HG03354 (cell line): ENCODE results near the gene UBQLNL.

Source experiments
- ATAC-seq: cut with Tn5 transposase; IDR thresholded peaks from one replicate; pipeline ENCODE4 v1.9.1; 2021; ENCODE audit warnings: mild to moderate bottlenecking; ENCODE audit not compliant: unreplicated experiment, poor library complexity, severe bottlenecking

Gene UBQLNL

DNA sequence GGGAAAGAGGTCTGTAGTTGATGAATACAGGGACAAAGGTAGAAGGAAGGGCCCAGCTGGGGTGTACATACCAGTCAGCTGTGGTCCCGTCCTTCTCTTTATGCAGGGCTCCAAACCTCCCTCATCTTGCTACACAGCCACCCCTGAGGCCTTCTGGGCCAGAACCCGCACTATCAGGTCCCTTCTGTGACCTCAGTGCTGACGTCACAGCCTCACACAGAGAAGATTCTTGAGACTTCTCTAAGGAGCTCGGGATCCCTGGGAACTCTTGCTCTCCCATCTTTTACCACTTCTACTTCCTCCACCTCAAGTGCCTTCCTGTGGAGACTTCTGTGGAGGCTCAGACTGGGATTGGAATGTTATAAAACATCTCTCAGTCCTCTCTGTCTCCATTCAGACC, 6.7 kb downstream of the UBQLNL start, which contains the start of gene UBQLN3:
TSS of gene UBQLN3 (minus strand) at position 155 of the 400 bp plus-strand sequence. CDS start 399 bp downstream, outside the sequence.
- no peak for ATAC-seq

DNA sequence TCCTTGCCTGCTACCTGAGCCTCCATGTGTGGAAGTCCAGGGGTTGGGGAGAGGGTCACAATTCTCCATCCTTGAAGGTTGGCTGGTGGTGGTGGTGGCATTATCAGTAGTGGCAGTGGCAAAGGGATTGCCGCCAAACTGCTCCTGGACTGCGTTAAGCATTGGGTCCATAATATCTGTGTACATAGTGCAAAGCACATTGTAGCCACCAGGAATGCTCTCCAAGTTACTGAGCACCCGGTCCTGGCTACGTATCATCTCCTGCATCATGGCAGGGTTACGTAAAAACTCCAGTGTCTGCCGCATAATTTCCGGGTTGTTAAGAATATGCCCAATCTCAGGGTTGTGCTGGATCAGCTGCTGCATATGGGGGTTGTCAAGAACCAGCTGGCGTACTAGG, 7.9 kb downstream of the UBQLNL start:
- ATAC-seq = no peak

DNA sequence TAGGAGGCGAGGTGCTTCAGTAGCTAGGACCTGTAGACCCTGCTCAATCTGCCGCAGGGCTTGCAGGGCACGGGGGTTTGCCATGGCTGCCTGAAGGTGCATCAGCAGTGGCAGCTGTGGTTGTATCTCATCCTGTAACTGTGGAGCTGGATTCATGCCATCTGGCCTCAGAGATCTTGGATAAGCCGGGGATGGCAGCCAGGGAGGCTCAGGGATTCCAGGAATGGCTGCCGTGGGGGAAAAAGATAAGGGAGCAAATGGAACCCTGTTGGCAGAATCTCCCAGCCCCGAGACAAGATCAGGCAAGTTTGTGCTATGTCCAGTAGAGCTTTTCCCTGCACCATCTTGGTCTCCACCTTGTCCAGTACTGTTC, 8.6 kb downstream of the UBQLNL start:
- no peak for ATAC-seq

DNA sequence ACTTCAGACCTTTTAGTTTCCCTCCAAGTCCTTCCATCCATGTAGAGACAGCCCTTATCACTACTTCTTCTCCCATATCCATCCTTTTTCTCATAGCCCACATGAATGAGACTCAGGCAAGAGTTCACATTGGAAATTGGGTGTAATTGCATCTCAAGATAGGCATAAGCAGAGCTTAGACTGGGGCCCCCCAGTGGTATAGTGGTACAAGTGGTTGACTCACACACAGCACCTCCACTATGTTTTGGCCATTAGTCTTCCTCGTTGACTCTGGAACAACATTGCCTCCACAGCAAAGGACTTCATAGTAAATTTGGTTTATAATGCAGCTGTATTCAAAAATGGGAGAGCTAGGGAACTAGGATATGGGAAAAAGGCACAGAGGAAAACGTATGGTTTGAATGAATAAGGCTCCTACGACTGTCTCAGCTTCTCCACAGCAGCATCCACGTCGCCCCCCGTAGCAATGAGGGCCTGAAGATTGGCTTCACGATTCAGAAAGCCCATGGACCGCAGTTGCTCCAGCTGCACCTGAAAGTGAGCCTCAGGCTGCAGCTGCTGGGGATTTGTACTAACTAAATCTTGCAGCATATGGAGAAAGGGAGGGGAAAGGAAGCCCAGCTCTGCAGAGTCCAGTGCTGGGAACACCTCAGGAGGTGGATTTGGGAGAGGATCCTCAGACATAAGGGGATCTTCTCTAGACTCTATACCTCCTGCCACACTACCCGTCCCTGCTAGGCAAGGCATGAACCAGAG, 9.1 kb downstream of the UBQLNL start:
- ATAC-seq = no peak

DNA sequence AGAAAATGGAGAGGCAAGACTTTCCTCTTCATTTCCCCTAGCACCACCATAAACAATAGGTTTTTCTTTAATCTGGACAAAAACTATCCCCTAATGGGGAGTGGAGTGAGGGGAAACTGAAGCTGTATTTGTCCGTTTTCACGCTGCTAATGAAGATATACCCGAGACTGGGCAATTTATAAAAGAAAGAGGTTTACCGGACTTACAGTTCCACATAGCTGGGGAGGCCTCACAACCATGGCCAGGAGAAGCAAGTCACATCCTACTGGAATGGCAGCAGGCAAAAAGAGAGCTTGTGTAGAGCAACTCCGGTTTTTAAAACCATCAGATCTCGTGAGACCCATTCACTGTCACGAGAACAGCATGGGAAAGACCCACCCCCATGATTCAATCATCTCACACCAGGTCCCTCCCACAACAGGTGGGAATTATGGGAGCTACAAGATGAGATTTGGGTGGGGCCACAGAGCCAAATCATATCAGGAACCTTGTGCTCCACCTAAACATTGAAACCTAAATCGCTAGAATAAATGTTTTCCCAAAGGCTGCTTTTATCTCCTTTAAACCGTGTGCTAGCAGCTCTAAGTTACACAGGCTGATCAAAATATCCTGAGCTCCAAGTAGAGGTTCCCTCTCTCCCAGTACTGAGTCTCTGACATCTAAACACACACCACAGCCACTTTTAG, 11.0 kb downstream of the UBQLNL start:
- ATAC-seq = no peak

DNA sequence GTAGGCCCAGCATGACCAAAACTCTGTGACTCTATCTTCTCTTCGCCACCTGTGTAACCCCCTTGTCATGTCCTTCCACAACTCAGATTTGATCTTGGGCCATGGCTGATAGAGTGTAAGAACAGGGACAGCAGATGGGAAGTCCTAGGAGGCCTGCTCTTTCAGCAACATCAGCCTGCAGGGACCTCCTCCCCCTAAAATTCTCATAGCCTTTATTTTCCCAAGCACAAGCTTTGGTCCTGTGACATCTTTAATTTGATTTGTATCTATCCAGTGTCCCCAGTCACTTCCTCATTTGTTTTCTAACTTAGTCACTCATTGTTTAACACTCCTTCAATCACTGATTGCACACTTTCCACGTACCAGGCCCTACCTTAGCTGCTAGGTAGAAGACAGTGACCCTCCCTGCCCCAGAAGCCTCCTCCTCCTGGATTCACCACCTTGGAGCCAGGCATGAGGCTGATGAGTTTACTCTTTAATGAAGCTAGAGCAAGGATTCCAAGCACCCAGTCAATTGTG, 12.0 kb downstream of the UBQLNL start:
- ATAC-seq = no peak

DNA sequence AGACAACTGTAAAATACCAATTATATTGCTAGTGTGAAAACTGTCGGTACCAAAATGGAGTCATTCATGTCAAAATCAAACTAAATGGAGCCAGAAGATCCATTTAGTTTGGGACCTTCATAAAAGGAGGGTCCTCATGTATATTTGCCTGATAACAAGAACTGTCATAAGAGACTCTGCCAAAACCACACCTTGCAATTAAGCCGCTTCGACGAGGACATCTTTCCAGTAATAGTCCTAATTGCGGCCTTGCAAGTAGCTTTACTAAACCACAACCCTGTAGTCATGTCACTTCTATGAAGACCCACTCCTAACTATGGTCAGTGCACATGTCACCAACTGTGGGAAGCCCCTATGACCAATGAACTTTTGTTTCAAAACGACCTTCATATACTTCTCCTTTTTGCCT, 16.1 kb downstream of the UBQLNL start:
- ATAC-seq = no peak

DNA sequence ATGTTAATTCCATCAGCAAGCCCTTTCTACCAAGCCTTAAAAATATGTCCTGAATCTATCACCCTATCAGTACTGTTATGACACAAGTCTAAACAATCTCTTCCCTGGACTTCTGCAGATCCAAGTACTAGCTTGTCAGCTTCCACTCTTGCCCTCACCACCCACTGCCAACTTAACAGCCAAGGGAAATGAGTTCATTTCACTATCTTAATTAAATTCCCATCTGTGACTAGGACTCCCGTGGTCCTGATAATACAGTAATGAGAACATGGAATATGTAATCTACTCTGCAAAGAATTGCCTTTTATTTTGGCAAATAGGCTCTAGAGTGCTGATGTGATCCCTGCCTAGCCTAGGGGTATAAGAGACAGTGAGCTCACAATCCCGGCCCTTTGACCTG, 16.8 kb downstream of the UBQLNL start:
- no peak for ATAC-seq

DNA sequence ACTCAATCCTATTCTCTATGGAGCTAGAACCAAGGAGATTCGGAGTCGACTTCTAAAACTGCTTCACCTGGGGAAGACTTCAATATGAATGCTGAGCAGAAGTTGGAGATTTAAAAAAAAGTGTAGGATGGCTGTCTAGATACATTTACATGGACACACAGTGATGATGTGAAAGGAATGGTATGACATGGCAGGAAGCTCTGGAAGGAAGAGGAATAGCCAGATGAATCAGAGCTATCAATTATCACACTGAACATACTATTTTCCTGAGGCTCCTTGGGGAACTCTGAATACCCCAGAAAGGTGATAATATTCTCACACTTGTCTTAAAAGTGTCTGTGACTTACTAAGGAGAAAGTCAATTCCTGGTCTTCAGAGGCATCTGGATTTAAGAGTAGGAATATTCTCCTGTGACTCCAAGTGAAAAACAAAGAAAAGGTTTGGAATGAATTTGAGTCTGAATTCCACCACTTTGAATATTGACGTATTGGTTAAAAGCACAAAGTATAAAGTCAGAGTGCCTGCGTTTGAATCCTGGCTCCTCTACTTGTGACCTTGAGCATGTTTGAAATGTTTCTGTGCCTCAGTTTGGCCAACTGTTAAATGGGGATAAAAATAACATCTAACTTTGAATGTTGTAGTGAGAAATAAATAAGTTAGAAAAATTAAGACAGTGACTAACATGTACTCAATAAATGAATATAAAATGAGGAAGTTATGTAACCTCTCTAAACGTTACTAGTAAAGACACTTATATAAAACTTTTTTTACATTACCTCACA, 26.7 kb downstream of the UBQLNL start:
- ATAC-seq = no peak

DNA sequence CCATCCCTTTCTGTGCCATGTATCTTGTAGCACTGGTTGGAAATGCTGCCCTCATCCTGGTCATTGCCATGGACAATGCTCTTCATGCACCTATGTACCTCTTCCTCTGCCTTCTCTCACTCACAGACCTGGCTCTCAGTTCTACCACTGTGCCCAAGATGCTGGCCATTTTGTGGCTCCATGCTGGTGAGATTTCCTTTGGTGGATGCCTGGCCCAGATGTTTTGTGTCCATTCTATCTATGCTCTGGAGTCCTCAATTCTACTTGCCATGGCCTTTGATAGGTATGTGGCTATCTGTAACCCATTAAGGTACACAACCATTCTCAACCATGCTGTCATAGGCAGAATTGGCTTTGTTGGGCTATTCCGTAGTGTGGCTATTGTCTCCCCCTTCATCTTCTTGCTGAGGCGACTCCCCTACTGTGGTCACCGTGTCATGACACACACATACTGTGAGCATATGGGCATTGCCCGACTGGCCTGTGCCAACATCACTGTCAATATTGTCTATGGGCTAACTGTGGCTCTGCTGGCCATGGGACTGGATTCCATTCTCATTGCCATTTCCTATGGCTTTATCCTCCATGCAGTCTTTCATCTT, 27.6 kb downstream of the UBQLNL start:
- no peak for ATAC-seq

DNA sequence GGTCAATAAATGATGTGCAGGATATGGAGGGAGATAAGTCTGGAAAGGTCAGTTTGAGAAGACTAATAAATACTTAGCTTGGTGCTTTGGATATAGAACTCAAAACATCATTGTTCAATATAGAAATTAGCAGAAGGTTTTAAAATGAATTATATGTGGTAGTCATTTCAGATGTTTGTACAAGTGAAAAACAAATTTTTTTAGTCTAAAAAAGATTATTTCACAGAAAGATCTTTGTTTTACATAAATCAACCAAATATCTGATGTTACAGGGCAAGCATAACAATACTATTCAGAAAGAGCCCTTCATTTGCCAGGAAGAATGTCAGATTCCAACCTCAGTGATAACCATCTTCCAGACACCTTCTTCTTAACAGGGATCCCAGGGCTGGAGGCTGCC, 28.1 kb downstream of the UBQLNL start, which contains the start of gene OR52D1:
TSS of gene OR52D1 (plus strand) at position 301 of the 400 bp plus-strand sequence. CDS start at position 323, 22 bp downstream.
- no peak for ATAC-seq

DNA sequence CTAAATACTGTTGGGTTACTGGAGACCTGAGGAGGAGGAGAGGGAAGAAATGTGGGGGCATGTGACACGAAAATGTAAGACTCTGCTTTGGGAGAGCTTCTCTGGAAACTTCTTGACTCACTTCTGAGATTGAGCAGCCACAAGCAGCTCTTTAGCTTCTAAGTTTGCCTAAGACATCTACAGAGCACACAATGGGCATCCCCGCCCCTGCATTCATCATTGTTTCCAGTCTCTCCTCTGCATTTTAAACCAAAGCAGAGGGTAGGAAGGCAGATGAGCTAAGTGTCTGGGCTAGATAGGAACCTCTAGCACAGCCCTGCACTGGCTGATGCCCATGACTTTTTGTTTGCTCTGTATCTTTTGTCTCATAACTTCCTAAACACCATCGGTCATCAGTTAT, 30.1 kb downstream of the UBQLNL start:
- ATAC-seq = no peak

DNA sequence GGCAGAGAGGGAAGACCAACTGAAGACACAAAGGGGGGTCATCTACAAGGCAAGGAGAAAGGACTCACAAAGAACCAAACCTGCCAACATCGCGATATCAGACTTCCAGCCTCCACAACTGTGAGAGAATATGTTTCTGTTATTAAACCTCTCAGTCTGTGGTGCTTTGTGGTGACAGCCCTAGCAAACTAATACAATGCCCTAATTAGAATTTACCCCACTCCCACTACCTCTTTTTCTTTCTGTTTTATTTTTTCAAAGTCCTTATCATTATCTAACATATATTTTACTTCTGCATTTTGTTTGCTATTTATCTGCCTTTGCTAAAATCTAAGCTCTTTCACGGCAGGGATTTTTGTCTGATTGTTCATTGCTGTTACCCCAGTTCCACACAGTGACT, 30.5 kb downstream of the UBQLNL start:
- no peak for ATAC-seq

DNA sequence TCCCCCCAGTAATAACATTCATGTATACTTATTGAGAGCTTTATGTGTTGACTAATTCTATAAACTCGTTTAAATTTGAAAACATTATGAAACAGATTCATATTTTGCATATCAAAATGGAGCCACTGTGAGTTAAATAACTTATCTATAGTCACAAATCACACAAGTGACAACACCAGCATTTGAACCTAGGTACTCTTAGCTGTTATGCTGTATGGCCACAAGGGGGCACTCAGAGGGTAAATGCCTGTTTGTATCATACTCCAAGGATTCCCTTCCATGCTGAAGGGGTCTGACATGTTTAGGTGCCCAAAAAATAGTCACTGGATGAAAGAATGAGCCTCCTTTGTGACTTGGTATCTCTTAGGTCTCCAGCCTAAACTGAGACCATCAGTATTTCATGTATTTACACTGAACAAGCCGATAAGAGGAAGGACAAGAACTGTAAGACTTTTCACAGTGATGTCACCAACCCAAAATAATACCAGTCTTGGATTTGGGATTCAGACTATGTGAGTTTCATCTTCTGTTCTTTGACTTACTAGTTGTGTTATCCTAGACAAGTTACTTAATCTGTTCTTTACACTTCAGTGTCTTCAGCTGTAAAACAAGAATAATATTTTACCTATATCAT, 40.2 kb downstream of the UBQLNL start:
- ATAC-seq = peak; percentile 83

DNA sequence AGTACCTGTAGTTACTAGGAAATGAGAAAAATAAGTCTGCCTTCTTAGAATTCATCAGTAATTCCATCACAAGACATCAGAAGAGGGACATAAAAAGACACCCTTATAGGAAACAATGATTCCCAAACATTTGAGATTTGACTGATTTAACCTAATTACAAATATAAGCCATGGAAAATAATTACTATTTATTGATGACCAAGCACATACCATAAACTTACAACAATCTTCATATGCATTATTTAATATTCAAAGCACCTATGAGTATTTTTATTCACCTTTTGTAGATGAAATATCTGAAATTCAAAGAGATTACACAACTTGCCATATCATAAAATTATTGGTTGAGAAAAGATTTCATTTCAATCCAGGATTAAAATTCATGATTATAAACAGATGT, 42.6 kb downstream of the UBQLNL start:
- no peak for ATAC-seq

DNA sequence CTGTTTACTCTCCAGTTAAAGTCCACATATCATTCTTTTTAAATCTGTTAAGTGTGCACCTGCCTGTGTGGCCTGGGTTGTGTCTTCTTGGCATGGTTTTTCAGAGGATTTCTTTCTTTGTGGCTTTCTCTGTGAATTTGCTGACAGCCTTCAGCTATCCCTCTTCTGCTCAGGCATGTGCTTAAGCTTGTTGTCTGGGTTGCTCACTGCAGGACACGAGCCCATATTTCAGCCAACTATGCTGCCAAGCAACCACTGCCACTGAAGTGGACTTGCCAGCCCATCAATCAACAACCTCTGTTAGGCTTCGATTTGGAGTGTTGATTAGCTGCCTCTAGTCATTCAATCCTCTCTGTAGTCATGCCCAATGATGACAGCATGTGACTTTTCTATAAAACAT, 49.0 kb downstream of the UBQLNL start:
- no peak for ATAC-seq
